NCI-H2029 (cell line): ENCODE measurements around the gene NELL2.

Source experiments
- DNase-seq: peaks from one replicate; lab custom pipeline; 2025; lab: John Stamatoyannopoulos, UW

The NELL2 gene

DNA sequence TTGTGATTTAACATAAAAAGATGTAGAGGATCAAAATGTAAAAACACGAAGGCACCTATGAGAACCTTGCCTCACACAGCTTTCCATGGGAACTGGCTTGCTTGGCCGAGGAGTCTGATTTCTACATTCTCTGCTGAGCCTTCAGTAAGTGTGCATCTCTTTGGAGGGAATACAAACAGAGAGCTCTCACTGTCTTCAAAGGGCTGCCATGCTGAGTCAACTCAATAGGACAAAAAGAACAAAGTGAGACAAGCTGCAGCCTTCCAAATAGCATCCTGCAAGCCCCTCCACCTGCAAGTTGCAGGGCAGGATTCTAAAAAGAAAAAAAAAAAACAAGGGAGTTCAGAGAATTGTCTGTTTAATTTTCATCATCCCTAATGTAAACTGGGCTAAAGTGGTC, 411.9 kb downstream of the NELL2 start:
- DNase-seq: no peak

DNA sequence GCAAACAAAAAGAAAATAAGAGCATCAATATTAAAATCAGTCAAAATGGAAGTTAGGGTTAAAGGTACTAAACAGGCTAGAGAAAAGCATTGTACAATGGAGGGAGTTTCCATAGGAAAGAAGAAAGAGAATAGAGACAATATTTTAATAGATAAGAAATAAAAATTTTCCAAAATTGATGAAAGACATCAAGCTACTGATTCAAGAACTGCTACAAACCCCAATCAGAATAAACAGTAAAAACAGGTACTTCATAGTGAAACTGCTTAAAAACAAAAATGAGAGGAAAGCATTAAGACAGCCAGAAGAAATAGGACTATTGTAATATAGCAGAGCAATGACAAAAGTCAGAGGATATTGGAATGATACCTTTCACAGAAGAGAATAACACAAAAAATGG, 413.4 kb downstream of the NELL2 start:
- no peak for DNase-seq

DNA sequence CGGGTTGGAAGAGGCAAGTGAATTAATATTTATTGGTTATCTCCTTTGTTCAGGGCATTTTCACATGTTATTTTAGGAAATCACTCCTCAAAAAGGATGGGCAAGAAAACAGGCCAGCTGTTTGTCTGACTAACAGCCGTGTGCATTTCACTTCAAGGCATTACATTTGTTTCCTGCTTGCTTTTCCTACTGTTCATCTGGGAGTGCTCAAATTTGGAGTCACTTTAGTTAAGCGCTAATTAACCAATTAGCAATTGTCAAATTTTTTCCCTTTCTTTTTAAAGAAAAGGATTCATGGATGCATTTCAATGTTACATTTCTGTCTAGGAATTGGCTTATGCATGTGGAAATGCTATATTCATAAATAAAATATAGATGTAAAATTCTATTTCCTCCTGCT, 415.9 kb downstream of the NELL2 start:
- DNase-seq: no peak

DNA sequence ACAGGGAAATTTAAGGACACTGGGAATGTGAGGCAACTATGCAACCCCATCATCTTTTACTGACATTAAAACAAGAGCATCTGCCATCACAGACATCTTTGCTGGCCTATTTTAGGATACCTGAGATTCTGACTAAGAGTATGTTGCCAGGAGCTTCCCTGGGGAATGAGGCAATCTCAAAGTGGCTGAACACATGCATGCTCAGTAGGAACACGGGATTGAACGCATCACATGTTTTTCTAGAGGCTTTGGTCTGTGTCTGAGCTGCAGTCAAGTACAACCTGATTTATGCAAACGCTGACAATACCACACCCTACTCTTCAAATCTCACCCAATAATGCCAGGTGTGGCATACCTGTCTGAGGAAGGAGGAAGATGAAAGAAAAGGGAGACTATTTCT, 416.5 kb downstream of the NELL2 start:
- DNase-seq: no peak
